H1 (cell line): Measurements from ENCODE around the gene OSBPL9. TPM values are rescaled to one million over a fixed set of nuclear protein-coding genes. Genes with fewer than 3 reads are reported as not detected.
A peak's percentile ranks its signal among the peaks of the same experiment; 100 is the strongest.

Experiments used
- CTCF ChIA-PET: fragments of 300-600 bp; sonication (Branson Sonifier 250); formaldehyde crosslinking; loops from one replicate; lab custom pipeline; 2021; ENCODE audit not compliant: partially characterized antibody; lab: Charles Lee
- POLR2A ChIA-PET: fragments of 300-600 bp; sonication (Branson Sonifier 250); formaldehyde crosslinking; loops from one replicate; lab custom pipeline; 2021; ENCODE audit warnings: inconsistent platforms; ENCODE audit not compliant: partially characterized antibody; lab: Charles Lee
- DNase-seq, 2 experiments: peaks; one replicate each; pipeline versions ENCODE4 v3.0.0 to v3.0.0-alpha.2; 2010 to 2022; ENCODE audit warnings: low spot score in 2 of 2, low read depth in 1 of 2, mixed read lengths in 1 of 2
- FAIRE-seq: peaks from 2 replicates; lab custom pipeline; 2011; peaks lifted over from hg19 to GRCh38; lab: Jason Lieb, UNC
- H2AFZ ChIP-seq: 2 replicates; pipeline ENCODE4 v1.8.1; 2012; ENCODE audit warnings: low read length, inconsistent platforms
- H2AK5ac ChIP-seq: 2 replicates; pipeline ENCODE4 v1.6.1; 2013; ENCODE audit warnings: low read depth, low read length
- H2BK120ac ChIP-seq: replicated peaks from 2 replicates; pipeline ENCODE3; 2013; ENCODE audit warnings: low read depth, low read length, inconsistent platforms
- H2BK12ac ChIP-seq: 2 replicates; pipeline ENCODE4 v1.6.1; 2013; ENCODE audit warnings: low read depth, low read length
- H2BK15ac ChIP-seq: 2 replicates; pipeline ENCODE4 v1.6.1; 2013; ENCODE audit warnings: low read length
- H2BK20ac ChIP-seq: 2 replicates; pipeline ENCODE4 v1.6.1; 2013; ENCODE audit warnings: low read length
- H2BK5ac ChIP-seq: 2 replicates; pipeline ENCODE4 v1.6.1; 2013; ENCODE audit warnings: low read depth, low read length
- H3K14ac ChIP-seq: 2 replicates; pipeline ENCODE4 v1.6.1; 2013; ENCODE audit warnings: inconsistent platforms; ENCODE audit not compliant: insufficient read length
- H3K18ac ChIP-seq: 2 replicates; pipeline ENCODE4 v1.6.1; 2013; ENCODE audit warnings: low read length; ENCODE audit errors: extremely low read depth
- H3K23ac ChIP-seq: 2 replicates; pipeline ENCODE4 v1.6.1; 2013; ENCODE audit warnings: inconsistent platforms; ENCODE audit not compliant: insufficient read length
- H3K23me2 ChIP-seq: 2 replicates; pipeline ENCODE4 v1.6.1; 2013; ENCODE audit warnings: low read depth, low read length
- H3K27ac ChIP-seq: 2 replicates; pipeline ENCODE4 v1.6.1; 2011; ENCODE audit warnings: low read depth, low read length, inconsistent platforms
- H3K27me3 ChIP-seq, 4 experiments: replicated peaks in 1 of 4; 1 replicate in 1 of 4; 2 replicates in 3 of 4; pipeline versions ENCODE4 v1.6.1 to v1.8.1; 2011 to 2013; ENCODE audit warnings: low read length in 3 of 4, mild to moderate bottlenecking in 3 of 4, inconsistent platforms in 2 of 4, mixed read lengths in 2 of 4, moderate library complexity in 1 of 4; ENCODE audit not compliant: control insufficient read depth in 3 of 4, insufficient read depth in 3 of 4; ENCODE audit errors: extremely low read depth in 1 of 4
- H3K36me3 ChIP-seq, 4 experiments: 2 replicates each; pipeline versions ENCODE4 v1.6.1 to v1.8.1; 2011 to 2013; ENCODE audit warnings: mild to moderate bottlenecking in 4 of 4, low read length in 3 of 4, moderate library complexity in 2 of 4, control low read depth in 1 of 4, inconsistent platforms in 1 of 4; ENCODE audit not compliant: insufficient read depth in 4 of 4, control insufficient read depth in 2 of 4
- H3K4ac ChIP-seq: replicated peaks from 2 replicates; pipeline ENCODE3; 2013; ENCODE audit warnings: low read length, low read depth, mixed read lengths, inconsistent platforms; ENCODE audit not compliant: insufficient read length
- H3K4me1 ChIP-seq, 4 experiments: replicated peaks in 1 of 4; 1 replicate in 1 of 4; 2 replicates in 3 of 4; pipeline versions ENCODE4 v1.6.1 to v1.8.1; 2011 to 2013; ENCODE audit warnings: low read length in 3 of 4, inconsistent platforms in 2 of 4, mixed read lengths in 1 of 4; ENCODE audit not compliant: insufficient read depth in 4 of 4, control insufficient read depth in 3 of 4
- H3K4me2 ChIP-seq, 2 experiments: 2 replicates each; pipeline versions ENCODE4 v1.6.1 to v1.8.1; 2011 to 2013; ENCODE audit warnings: low read depth in 2 of 2, low read length in 2 of 2, control low read depth in 1 of 2, inconsistent platforms in 1 of 2, mild to moderate bottlenecking in 1 of 2; ENCODE audit not compliant: insufficient read depth in 1 of 2
- H3K4me3 ChIP-seq, 4 experiments: fragments of 200-600, 300-600 bp in 1 of 4; sonication (generic), shearing (Covaris generic), sonication (Bioruptor Twin) in 1 of 4; 2 replicates each; pipeline versions ENCODE4 v1.5.1 to v1.8.1; 2011 to 2016; ENCODE audit warnings: low read length in 4 of 4, low read depth in 3 of 4, control low read depth in 2 of 4, inconsistent platforms in 2 of 4, mild to moderate bottlenecking in 2 of 4, mixed read lengths in 1 of 4, moderate library complexity in 1 of 4; ENCODE audit not compliant: insufficient read depth in 2 of 4; ENCODE audit errors: extremely low read depth in 1 of 4
- H3K56ac ChIP-seq: replicated peaks from 2 replicates; pipeline ENCODE3; 2013; ENCODE audit warnings: low read depth, mild to moderate bottlenecking, mixed read lengths, low read length, inconsistent platforms; ENCODE audit not compliant: insufficient read length
- H3K79me1 ChIP-seq: 2 replicates; pipeline ENCODE4 v1.6.1; 2013; ENCODE audit warnings: low read depth, low read length, control low read depth
- H3K79me2 ChIP-seq, 2 experiments: 2 replicates each; pipeline versions ENCODE4 v1.6.1 to v1.8.1; 2012 to 2013; ENCODE audit warnings: low read length in 2 of 2, mild to moderate bottlenecking in 2 of 2, inconsistent platforms in 1 of 2; ENCODE audit not compliant: insufficient read depth in 2 of 2, control insufficient read depth in 1 of 2
- H3K9ac ChIP-seq, 4 experiments: replicated peaks in 1 of 4; 1 replicate in 1 of 4; 2 replicates in 3 of 4; pipeline versions ENCODE4 v1.6.1 to v1.8.1; 2011 to 2013; ENCODE audit warnings: low read depth in 3 of 4, low read length in 3 of 4, control low read depth in 2 of 4, mild to moderate bottlenecking in 2 of 4, moderate library complexity in 2 of 4, inconsistent platforms in 1 of 4; ENCODE audit errors: extremely low read depth in 1 of 4
- H3K9me3 ChIP-seq, 2 experiments: 2 replicates each; pipeline versions ENCODE4 v1.6.1 to v1.8.1; 2012 to 2013; ENCODE audit warnings: mild to moderate bottlenecking in 2 of 2, moderate library complexity in 2 of 2, control low read depth in 1 of 2, inconsistent platforms in 1 of 2, low read depth in 1 of 2, low read length in 1 of 2, mixed read lengths in 1 of 2; ENCODE audit not compliant: insufficient read depth in 2 of 2
- H4K20me1 ChIP-seq, 2 experiments: replicated peaks in 1 of 2; 2 replicates each; pipeline versions ENCODE3 to v1.8.1; 2011 to 2013; ENCODE audit warnings: inconsistent platforms in 2 of 2, low read length in 2 of 2, mild to moderate bottlenecking in 1 of 2; ENCODE audit not compliant: insufficient read depth in 2 of 2, control insufficient read depth in 1 of 2
- H4K5ac ChIP-seq: 2 replicates; pipeline ENCODE4 v1.6.1; 2013; ENCODE audit warnings: low read length, low read depth, mixed read lengths, inconsistent platforms; ENCODE audit not compliant: insufficient read length
- H4K8ac ChIP-seq: 2 replicates; pipeline ENCODE4 v1.8.0; 2013; ENCODE audit warnings: mild to moderate bottlenecking, moderate library complexity, low read length, inconsistent platforms; ENCODE audit not compliant: insufficient read depth; ENCODE audit errors: extremely low read depth
- H4K91ac ChIP-seq: replicated peaks from 2 replicates; pipeline ENCODE3; 2013; ENCODE audit warnings: low read length, mixed read lengths, inconsistent platforms; ENCODE audit not compliant: insufficient read length
- KDM4A ChIP-seq: IDR thresholded peaks from one replicate; pipeline ENCODE4 v1.7.1; 2012; ENCODE audit warnings: low read depth, mild to moderate bottlenecking, moderate library complexity, low read length, inconsistent platforms; ENCODE audit not compliant: severe bottlenecking
- RAD21 ChIP-seq, 2 experiments: IDR thresholded peaks in 1 of 2; conservative IDR thresholded peaks in 1 of 2; 2 replicates each; pipeline ENCODE4 v1.6.1; 2011; ENCODE audit warnings: low read depth in 2 of 2, low read length in 2 of 2, improper control_type of control experiment in 1 of 2, inconsistent platforms in 1 of 2, mild to moderate bottlenecking in 1 of 2, moderate library complexity in 1 of 2
- WGBS, 2 experiments: shearing (Covaris generic) in 1 of 2; methylation state at CpG; one replicate each; pipeline versions ENCODE4 v1.1.6 to v1.1.7; 2013 to 2015; ENCODE audit warnings: low lambda C conversion rate in 2 of 2, mixed read lengths in 2 of 2, inconsistent platforms in 1 of 2, low coverage in 1 of 2, missing lambda C conversion rate in 1 of 2; ENCODE audit not compliant: insufficient replicate concordance in 2 of 2, insufficient coverage in 1 of 2, insufficient read length in 1 of 2; ENCODE audit errors: extremely low coverage in 1 of 2, missing lambda C conversion rate in 1 of 2; 5-methylcytosine and 5-hydroxymethylcytosine counted together
- polyA plus RNA-seq, 7 experiments: library from polyadenylated mRNA; depleted of rRNA in 3 of 7; stranded (reverse) in 5 of 7; unstranded in 2 of 7; fragments of >200 nt in 5 of 7; fragments of 200-250 nt in 2 of 7; gene quantifications; 1 replicate in 5 of 7; 2 replicates in 1 of 7; 4 replicates in 1 of 7; pipeline versions ENCODE4 v1.2.1 to v1.2.3, GENCODE V29; 2011 to 2013; ENCODE audit warnings: missing spikeins in 2 of 7, mixed read lengths in 2 of 7
- total RNA-seq: library from RNA; stranded (reverse); fragmentation: NEBNext Ultra II Directional; extraction: Animal tissue kit (Norgen Biotek cat#: 25700); gene quantifications from 2 replicates; pipeline ENCODE4 v1.2.1, GENCODE V29; 2021

OSBPL9 gene
- total and polyA plus RNA-seq, 2 of the 8 experiments (the other 6 are each of a cell fraction or from before 2014, with no cell fraction given), result 58.2 to 71.6 TPM

DNA sequence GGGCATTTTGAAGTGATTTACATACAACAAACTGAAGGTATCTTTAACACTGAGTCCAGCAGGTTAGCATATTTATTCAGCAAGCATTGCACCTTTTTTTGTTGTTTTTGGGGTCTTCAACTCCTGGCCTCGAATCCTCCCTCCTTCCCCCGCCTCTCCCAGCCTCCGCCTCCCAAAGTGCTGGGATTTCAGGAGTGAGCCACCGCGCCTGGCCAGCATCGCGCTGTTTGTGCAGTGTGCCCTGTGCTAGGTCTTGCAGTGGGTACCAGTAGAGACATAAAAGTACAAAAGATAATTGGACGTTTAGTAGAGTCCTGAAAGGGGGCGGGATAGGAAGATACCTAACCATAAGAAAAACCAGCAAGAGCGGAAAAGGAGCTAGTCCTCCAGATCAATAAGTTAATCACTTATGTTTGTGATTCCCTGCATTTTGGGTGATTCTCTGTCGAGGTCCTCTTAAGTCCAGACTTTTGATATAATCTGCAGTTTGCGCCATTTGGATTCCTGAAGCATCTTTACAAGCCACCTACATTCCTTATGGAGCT, 111.8 kb downstream of the OSBPL9 start:
- no peak for FAIRE-seq
- H3K23me2 ChIP-seq, result peaks cover 7% of the 10 kb centered on the region; the same call in 1 of the 2 replicates
- POLR2A ChIA-PET, result interaction anchor here (0.6 to 1.3 kb wide), 3 partner anchors 10 to 80 kb away, joined by 3 to 4 read pairs (median 3); no protein-coding TSS in a partner anchor
- H2BK12ac ChIP-seq, result no peak overlapping the region
- no peak overlapping the region for H2BK120ac ChIP-seq
- H3K23ac ChIP-seq, result no peak overlapping the region
- 23% methylated on average over 12 of the region's 12 CpGs; no CpG with 5 or more reads in 1 of the 2 experiments for WGBS, 2 experiments
- peak overlapping the region; percentile 42 for H3K56ac ChIP-seq
- H4K20me1 ChIP-seq, result peaks cover 0 to 4% of the 10 kb centered on the region in 2 experiments
- H3K4me3 ChIP-seq, result peak overlapping the region; percentile 85 to 99 (median 89)
- H3K79me1 ChIP-seq, result peaks cover 6% of the 10 kb centered on the region
- H4K8ac ChIP-seq, result no peak overlapping the region
- 0 out of 2 replicates have a peak overlapping the region, but pooled peaks have one; percentile 26 for H2AFZ ChIP-seq
- H2AK5ac ChIP-seq, result no peak overlapping the region
- peaks cover 0 to 6% (median 2%) of the 10 kb centered on the region in 4 experiments; a peak in 4 of 7 replicates for H3K4me1 ChIP-seq
- CTCF ChIA-PET, result interaction anchor here (0.6 to 1.5 kb wide), 3 partner anchors 9 to 298 kb away, joined by 3 to 7 read pairs (median 3); no protein-coding TSS in a partner anchor
- H3K18ac ChIP-seq, result peak overlapping the region; percentile 34; the same call in 1 of the 2 replicates
- no peak overlapping the region for H3K27ac ChIP-seq
- no peaks in the 10 kb centered on the region for H3K36me3 ChIP-seq
- H3K4me2 ChIP-seq, result peak overlapping the region; percentile 71 to 98
- H4K91ac ChIP-seq, result peak overlapping the region; percentile 15
- peak overlapping the region; percentile 56 to 85 (median 75) for H3K9ac ChIP-seq
- no peak for DNase-seq
- no peak overlapping the region for H3K14ac ChIP-seq
- H3K27me3 ChIP-seq, result no peaks in the 10 kb centered on the region
- H2BK5ac ChIP-seq, result 0 out of 2 replicates have a peak overlapping the region, but pooled peaks have one; percentile 61
- no peak overlapping the region for H2BK15ac ChIP-seq
- no peak overlapping the region for H3K4ac ChIP-seq
- H4K5ac ChIP-seq, result peak overlapping the region; percentile 62
- no peak overlapping the region for H2BK20ac ChIP-seq
- H3K9me3 ChIP-seq, result no peaks in the 10 kb centered on the region
- peaks cover 3 to 36% of the 10 kb centered on the region in 2 experiments; a peak in 3 of 4 replicates for H3K79me2 ChIP-seq
- TF ChIP-seq KDM4A (peak; percentile 15), RAD21 (IDR thresholded peaks at IDR 0.05 in 1 of 2, conservative IDR thresholded peaks at IDR 0.05 in 1 of 2; ENCODE audit: low read depth in 2 of 2, low read length in 2 of 2) (no peak)
